GM21737 (cell line): ENCODE data around the gene CASK.
A peak's percentile ranks its signal among the peaks of the same experiment; 100 is the strongest.
"Not testable (repeated sequence)": the region's sequence is repeated elsewhere in the genome, so short reads cannot be mapped to it uniquely, and the experiment has no call there.

Experiments
- ATAC-seq: cut with Tn5 transposase; IDR thresholded peaks from one replicate; pipeline ENCODE4 v1.9.1; 2021; ENCODE audit warnings: mild to moderate bottlenecking, moderate library complexity; ENCODE audit not compliant: unreplicated experiment

CASK gene

DNA sequence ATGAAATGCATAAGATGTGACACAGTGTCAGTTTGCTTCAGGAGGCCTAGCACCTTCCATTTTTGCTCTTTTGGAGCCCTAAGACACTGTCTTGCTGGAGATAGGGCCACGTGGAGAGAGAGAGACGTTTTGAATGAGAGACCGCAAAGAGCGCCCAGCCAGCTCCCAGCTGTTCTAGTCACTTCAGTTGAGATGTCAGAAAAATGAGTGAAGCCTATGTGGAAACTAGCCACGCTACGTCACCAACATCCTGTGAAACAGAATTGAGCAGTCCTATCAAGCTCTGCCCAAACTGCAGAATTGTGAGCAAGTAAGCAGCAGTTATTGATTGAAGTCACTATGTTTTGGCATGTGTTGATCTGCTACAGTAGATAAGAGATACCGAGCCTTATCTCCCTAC, 186.3 kb downstream of the CASK start:
- ATAC-seq: no peak

DNA sequence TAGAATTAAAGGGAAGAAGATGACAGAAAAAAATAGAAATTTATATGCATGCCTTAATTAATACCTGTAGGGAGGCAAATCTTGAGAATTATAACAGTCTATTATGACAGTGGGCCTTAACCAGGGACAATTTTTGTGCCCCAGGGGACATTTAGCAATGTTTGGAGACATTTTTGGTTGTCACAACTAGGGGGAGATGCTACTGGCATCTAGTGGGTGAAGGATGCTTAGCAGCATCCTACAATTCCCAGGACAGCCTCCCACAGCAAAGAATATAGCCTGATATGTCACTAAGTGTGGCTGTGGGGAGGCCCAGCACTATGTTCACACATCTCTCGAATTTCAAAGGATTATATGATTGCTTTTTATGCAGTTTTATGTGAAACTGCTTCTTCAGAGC, 188.8 kb downstream of the CASK start:
- ATAC-seq: no peak

DNA sequence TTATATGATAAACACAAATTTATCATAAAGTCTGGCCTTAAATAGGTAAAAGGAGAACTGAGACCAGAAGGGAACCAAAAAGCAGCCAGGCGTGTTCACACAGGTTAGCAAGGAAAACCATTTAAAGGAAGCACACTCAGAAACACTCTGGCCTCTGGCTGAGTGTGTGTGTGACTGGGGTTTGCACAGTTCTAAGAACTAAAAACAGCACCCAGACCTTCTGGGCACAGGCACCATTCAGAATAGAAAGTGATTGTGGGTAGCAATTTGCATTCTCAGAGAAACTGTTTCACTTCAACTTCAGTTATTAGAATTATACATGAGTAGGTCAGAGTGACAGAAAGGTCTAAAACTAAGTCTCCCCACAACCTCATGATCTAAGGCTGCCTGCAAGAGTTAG, 189.4 kb downstream of the CASK start:
- ATAC-seq: peak; percentile 97

DNA sequence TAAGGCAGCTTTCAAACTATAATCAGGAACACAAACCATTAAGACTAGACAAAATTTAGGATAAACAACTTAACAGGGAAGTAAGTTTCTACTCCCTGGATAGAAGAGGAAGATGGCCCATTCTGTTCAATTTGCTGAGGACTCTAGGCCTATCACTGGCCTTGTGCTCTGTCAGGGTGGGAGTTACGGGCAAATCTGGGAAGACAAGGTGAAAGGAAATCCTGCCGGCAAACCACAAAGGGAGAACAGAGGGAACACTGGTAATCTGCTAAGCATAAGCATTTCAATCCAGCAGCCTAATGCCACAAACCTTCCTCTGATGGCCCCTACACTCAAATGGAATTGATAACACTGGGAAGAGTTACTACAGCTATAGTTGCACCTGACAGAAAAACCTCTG, 191.1 kb downstream of the CASK start:
- ATAC-seq: no peak

DNA sequence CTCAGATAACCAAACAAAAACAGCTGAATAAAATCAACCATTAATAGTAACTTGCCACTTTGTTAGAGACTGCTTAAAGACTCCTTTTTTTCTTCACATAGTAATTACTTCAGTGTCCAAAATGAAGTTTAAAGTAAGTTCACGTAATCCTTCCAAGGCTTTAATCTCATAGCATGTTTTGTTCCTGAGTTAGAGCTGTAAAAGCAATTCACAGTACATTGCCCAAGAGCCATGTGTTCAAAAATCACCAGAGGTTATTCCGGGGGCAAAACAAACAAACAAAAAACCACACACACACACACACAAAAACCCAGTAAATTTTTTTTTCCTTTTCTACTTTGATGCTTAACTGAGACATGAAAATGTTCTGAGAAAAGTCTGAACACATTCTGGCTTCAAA, 193.3 kb downstream of the CASK start:
- ATAC-seq: no peak

DNA sequence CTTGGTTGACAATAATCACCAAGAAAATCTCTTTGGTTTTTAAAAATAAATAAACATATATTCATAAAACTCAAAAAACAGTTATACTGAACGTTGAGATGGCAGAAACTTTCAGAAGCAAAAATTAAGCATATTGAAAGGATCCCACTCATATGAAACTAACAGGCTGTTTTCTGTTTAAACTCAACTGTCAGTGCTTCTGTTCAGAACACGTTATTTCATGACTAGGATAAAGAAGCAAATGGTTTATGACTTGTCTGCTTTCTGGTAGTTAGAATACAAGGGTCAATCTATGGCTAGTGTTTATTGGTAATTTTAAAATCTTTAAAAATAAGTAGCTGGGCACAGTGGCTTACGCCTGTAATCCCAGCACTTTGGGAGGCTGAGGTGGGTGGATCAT, 195.2 kb downstream of the CASK start:
- no peak for ATAC-seq

DNA sequence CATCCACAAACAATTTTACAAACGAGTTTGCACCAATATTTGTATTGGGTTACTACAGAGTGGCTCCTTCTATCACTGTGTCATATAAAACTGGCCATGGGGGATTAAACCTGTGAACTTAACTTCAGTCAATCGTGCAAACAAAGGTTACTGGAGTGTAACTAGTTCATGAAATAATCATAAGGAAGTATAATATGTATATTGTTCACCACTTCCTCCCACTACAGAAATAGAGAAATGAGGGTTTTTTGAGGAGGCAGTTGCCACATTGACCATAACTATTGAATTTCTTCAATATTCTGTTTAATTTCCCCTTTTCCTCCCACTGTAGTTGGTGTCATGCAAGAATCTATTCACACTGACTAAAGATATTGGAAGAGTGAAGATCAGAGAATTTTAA, 199.5 kb downstream of the CASK start, which contains the start of gene GPR82:
GPR82 (plus strand) TSS at position 356 of the 400 bp plus-strand sequence. CDS start 2,846 bp downstream, outside the sequence.
- no peak for ATAC-seq

DNA sequence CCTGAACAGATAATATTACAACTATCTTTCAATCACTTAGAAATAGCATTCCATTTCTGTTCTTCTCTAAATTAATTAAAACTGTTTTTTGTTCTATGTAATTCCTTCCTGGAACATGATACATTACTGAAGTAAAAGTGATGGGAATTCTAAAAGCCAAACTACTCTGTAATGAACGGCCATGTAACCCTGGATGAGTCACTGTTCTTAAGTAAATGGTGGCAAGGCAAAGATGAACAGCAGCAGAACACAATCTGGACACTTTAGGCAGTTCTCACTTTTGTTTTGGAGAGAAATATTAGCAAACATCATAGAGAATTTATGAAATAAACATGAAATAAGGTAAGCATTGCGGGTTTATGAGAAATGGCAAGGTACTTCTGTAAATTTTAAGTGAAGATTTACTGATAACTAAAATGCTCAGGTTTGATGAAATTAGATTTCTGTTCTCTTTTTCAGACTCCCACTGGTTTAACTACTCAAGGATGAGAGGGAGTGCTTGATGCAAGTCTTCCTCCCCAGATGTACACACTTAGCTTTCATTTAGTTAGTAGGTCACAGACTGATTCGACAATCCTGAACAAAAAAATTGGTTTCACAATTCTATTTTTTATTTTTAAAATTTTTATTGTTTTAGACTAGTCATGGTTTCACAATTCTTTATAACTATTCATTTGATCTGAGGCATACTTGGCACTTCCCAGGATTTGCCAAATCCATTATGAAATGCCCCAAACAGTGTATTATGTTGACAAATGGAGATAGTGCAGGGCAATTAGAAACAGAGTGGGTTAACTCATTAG, 200.3 kb downstream of the CASK start:
- no peak for ATAC-seq

DNA sequence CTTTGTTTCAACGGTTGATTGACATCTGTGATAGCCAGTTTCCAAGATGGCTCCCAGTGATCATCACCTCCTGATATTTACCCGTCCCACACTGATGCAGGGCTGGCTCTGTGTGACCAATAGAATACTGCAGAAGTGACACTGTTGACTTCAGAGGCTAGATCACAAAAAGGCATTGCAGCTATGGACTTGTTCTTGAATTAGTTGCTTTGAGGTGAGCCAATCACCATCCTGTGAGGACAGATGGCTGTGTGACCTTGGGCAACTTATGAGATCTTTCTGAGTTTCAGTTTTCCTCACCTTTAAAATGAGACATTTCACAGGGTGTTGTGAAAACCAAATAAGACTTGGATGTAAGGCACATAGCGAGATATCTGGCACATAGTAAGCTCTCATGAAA, 201.1 kb downstream of the CASK start:
- no peak for ATAC-seq

DNA sequence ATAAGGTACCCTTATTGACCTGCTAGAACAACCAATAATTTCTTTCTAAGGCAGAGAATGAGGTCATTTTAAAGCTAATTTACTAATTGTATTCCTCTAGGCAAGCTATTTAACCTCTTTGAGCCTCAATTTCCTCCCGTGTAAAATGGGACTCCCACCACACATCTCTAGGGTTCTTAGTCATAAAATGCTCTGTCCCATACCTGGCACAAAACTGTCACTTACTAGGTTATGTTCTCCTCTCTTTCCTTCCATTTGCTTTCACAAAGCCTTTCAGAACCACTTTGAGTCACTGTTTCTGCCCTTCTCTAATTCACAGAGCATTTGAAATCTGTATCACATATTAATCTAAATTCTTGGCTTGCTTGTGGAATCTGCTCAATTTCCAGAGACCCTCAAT, 201.8 kb downstream of the CASK start:
- ATAC-seq: no peak

DNA sequence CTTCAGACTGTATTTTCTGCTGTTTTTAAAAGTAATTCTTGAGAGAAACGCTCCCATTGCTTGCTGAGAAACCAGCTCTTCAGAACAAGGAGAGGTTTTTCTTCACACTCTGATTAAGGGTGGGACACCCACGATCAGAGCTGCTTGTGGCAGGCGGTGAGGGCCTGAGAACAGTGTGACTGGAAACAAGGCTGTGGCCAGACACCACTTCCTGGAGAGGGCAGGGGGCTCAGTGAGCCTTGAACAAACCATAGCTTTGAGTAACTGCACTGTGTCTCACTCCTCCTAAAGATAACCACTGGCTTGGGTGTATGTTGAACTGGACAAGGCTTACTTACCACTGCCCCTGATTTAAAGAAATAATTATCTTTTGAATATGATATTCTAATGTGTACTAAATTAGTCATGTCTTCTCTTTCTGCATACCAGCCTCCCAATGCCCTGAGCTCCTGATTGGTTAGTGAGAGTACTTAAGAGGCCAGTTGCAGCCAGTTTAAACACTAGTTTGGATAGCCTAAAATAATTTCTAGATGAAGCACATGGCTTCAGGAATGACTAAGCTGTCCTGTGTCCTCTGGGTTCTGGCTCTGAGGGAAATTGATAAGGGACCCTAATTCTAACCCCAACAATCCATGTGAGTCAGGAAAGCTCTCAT, 203.1 kb downstream of the CASK start:
- peak; percentile 76 for ATAC-seq

DNA sequence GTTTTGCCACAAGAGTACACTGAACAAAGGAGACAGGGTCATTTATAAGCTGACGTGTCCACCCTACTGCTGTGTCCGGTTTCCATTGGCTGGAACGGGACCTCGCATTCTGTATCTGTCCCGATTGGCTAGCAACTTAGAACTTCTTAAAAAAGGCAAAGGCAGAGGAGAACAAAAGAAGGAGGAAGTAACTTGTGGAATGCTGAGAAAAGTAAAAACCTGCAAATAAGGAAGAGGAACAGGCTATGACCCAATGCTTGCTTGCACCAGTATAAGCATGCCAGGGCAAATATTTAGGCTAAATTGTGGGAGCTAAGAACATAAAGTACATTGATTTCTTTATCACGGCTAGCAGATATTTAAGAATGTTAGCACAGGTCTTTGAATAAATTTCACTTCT, 203.7 kb downstream of the CASK start:
- ATAC-seq: not testable (repeated sequence)

DNA sequence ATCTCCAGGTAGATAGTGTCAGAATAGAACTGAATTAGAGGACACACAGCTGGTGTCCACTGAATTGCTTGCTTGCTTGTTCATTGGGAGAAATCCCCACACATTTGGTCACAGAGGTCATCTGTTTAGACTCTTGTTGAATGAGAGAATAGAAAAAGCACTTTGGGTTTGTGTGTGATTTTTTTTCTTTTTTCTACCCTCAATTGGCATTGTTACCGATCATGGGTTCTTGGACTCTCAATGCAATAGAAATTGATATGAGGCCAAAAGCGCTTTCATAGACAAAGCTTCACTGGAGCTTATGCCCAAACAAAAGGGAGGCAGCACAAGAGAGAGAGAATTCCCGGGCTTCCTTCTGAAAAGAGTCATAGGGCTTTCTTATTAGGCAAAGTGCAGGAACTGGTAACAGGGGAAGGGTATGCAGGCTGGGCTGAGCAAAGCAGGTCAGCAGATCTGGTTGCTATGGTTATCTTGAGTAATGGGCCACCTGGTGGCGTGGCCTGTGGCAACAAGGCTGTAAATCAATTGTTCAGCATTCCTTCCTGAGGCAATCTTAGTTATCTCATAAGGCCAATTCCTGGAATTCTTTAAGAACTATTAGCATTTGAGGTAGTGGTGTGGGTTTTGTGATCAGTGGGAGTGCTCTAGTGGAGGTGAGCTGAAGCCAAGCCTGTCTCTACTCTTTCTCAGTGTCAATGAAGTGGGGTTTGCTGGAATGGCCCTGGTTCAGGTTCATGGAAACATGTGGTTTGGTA, 204.7 kb downstream of the CASK start:
- no peak for ATAC-seq

DNA sequence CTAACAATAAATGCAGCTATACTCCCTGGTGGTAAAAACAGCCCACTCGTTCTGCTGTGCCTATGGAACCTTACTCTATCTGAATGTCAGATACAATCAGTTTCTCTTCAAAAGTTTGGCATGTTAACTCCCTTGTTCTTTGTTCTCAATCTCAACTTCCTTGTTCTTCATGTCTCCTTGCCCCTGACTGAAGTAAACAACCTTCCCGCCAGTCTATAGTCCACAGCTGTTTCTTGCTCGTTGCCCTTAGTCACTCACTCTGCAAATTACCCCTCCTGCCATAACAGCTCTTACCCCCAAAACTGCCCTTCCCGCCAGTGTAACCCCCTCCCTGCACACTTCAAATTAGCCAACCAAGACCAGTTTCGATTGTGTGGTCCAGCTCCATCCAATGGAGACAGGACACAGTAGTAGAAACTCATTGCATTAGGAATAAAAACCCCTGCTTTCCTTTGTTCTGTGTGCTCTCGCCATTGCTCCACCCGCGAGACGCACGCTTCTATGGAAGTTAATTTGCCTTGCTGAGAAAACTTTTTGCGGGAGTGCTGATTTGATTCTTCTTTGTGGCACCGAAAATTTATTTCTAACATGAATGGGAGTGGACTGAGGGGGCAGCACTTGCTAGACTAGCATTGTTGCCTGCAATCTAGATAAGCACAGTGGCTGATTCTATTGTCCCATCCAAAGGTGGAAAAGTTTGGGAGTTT, 206.4 kb downstream of the CASK start:
- ATAC-seq: no peak

DNA sequence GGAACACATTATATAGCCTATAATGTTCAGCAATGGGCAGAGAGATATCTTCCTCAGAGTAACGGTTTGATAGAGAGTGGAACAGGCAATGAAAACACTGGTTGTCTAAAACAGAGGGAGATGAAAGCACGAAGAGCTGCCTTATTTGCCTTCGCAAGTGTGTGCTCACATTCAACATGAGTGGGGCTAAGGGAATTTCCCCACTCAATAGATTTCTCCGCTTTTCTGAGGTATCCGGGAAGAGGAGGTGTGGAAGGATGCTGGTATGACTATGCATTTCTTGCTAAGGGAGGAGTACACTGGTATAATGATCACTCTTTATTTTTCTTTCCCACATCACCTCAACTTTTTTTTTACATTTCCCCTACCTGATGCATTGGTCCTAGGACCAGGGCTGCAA, 207.1 kb downstream of the CASK start:
- no peak for ATAC-seq

DNA sequence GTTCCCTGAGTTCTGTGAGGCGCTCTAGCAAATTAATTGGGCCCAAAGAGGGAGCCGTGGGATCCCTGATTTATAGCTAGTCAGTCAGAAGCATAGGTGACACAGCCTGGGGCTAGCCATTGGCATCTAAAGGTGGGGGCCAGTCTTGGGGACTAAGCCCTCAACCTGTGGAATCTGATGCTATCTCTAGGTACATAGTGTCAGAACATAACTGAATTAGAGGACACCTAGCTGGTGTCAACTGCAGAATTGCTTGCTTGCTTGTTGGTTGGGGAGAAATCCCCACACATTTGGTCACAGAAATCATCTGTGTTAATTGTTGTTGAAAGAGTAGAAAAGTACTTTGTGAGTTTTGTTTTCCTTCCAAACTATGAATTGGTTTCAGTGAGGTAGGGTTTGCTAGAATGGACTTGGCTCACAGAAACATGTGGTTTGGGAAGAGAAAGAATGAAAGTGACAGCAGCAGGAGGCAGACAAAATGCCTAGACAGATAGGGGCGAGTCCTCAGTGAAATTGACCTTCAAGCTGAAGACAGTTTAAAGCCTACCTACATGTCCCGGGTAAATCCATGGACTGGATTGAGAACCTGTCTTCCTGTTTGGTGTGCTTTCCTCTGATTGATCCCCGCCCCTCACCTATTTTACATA, 212.2 kb downstream of the CASK start:
- ATAC-seq: no peak

DNA sequence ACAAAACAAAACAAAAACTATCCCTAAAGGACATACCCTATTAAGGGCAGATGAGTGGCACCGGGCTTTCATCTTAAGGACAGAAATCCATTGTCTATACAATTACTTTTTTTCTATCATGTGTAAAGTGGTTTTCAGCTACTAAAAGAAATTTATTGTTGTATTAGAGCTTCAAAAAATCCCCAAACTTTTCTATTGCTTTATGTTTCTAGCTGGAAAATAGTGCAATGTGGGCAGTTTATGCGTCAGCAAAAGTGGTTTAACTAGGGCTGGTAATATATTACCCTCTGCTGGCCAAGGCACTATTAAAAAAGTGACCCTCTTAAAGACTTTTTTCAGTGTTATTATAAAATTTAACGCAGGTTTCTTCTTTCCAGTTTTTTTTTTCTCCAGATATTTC, 214.9 kb downstream of the CASK start:
- no peak for ATAC-seq

DNA sequence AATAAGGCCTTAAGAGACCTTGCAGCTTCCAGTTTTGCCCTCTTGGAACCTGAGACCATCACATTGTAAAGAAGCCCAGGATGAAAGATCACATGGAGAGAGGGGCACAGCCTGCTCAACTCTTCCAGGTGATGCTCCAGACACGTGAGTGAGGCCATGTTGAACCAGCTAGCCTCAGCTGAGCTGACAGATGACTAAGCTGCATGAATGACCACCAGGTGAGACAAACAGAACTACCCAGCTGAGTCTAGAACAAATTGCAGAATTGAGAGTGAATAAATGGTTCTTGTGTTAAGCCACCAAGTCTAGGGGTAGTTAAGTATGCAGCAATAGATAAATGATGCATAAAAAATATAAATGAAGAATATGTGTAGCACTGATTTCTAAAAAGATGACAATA, 216.1 kb downstream of the CASK start:
- no peak for ATAC-seq

DNA sequence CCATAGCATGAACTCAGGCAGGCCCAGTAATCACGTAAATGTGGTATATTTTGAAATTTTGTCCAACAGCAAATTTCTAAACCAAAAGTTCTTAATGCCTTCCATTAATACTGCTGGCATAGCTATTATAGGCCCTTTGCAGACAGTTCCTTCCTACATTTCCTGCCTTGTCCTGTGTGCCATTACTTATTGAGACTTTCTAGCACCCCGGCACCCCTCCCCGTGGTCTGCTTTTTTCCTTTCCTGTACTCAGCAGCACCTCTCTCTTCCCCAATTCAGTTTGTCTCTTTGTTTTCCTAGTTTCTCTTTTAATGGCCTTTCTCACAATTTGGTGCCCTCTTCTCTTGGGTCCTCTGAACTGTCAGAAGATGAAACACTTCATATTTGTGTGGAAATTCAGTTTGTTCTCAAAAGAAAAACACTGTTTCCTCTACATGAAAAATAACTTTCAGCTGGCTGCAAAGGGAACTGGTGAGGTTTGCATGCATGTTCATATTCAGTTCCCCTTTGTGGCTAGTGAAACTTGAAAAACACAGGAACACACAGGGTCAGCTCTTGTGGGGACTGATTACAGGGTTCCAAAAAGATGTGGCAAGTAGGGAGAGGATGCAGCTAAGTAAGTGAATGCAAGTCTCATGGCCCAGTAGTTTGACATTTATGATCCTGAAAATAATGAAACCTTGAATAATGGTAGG, 217.5 kb downstream of the CASK start:
- peak; percentile 65 for ATAC-seq

DNA sequence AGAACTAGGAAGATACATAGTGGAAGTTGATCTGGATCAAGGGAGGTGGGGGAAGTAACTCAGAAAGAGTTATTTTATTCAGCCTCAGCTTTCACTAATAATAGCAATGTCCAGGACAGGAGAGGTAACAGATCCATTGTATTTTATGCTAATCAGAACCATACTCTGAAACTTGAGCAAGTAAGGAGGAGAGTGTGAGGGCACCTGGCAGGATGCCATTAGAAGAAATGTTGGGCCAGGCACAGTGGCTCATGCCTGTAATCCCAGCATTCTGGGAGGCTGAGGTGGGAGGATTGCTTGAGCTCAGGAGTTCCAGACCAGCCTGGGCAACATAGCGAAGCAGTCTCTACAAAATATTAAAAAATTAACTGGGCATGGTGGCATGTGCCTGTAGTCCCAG, 218.3 kb downstream of the CASK start:
- ATAC-seq: no peak
